SJSA1 (cell line): ENCODE measurements around the gene TRMT13. TPM values are rescaled to one million over a fixed set of nuclear protein-coding genes. Genes with fewer than 3 reads are reported as not detected.

Source experiments
- DNase-seq, 2 experiments: peaks; one replicate each; pipeline ENCODE4 v3.0.0-alpha.2; 2015 to 2020; ENCODE audit warnings: low spot score in 2 of 2, low read depth in 1 of 2
- H3K27ac ChIP-seq: fragments of 250-450 bp; sonication (Bioruptor Pico); 2 replicates; pipeline ENCODE4 v1.5.1; 2020; ENCODE audit warnings: mild to moderate bottlenecking, moderate library complexity
- H3K27me3 ChIP-seq: fragments of 250-450 bp; sonication (Bioruptor Pico); replicated peaks from 2 replicates; pipeline ENCODE4 v1.5.1; 2020; ENCODE audit warnings: mild to moderate bottlenecking, moderate library complexity
- H3K36me3 ChIP-seq: fragments of 250-450 bp; sonication (Bioruptor Pico); 2 replicates; pipeline ENCODE4 v1.5.1; 2020; ENCODE audit warnings: mild to moderate bottlenecking
- H3K4me1 ChIP-seq: fragments of 250-450 bp; sonication (Bioruptor Pico); replicated peaks from 2 replicates; pipeline ENCODE4 v1.6.1; 2021; ENCODE audit warnings: mild to moderate bottlenecking
- H3K4me3 ChIP-seq: fragments of 250-450 bp; sonication (Bioruptor Pico); 2 replicates; pipeline ENCODE4 v1.5.1; 2020; ENCODE audit warnings: mild to moderate bottlenecking
- H3K9me3 ChIP-seq: fragments of 250-450 bp; sonication (Bioruptor Pico); replicated peaks from 2 replicates; pipeline ENCODE4 v1.5.1; 2020; ENCODE audit warnings: mild to moderate bottlenecking
- total RNA-seq: library from RNA; depleted of rRNA; stranded (reverse); fragments of >200 nt; shearing (Covaris generic); gene quantifications from 2 replicates; pipeline ENCODE4 v1.2.3, GENCODE V29; 2014

Gene TRMT13
- total RNA-seq, 1 experiment from 2014 or later = 20.8 TPM

GRCh38 chr1:100134872-100135271 is 1.9 kb downstream of the TRMT13 start:
- DNase-seq = no peak
- H3K4me3 ChIP-seq = no peak overlapping the region
- no peaks in the 10 kb centered on the region for H3K9me3 ChIP-seq

GRCh38 chr1:100137602-100138001 is 4.6 kb downstream of the TRMT13 start:
- Histone ChIP-seq H3K4me1 (0 out of 2 replicates have a peak, but pooled peaks cover 6% of the 10 kb centered on the region), H3K36me3 (peaks cover 53% of the 10 kb centered on the region), H3K9me3 (no peaks in the 10 kb centered on the region), H3K27ac (no peak overlapping the region), H3K4me3 (no peak overlapping the region), H3K27me3 (no peaks in the 10 kb centered on the region)
- no peak for DNase-seq

More at GRCh38 chr1:100134872-100135271, 1.9 kb downstream of the TRMT13 start:
- Histone ChIP-seq H3K27ac (no peak overlapping the region), H3K4me1 (peaks cover 23% of the 10 kb centered on the region), H3K36me3 (peaks cover 27% of the 10 kb centered on the region), H3K27me3 (no peaks in the 10 kb centered on the region)

GRCh38 chr1:100141192-100141591 is 8.2 kb downstream of the TRMT13 start:
- Histone ChIP-seq H3K9me3 (no peaks in the 10 kb centered on the region), H3K27me3 (no peaks in the 10 kb centered on the region), H3K27ac (no peak overlapping the region), H3K4me1 (no peaks in the 10 kb centered on the region), H3K36me3 (peaks cover 86% of the 10 kb centered on the region), H3K4me3 (no peak overlapping the region)
- no peak for DNase-seq

GRCh38 chr1:100142343-100142742 is 9.4 kb downstream of the TRMT13 start:
- peaks cover 87% of the 10 kb centered on the region for H3K36me3 ChIP-seq

GRCh38 chr1:100145116-100145515 is 12.2 kb downstream of the TRMT13 start:
- no peak overlapping the region for H3K27ac ChIP-seq
- no peaks in the 10 kb centered on the region for H3K9me3 ChIP-seq
- H3K27me3 ChIP-seq = no peaks in the 10 kb centered on the region
- no peaks in the 10 kb centered on the region for H3K4me1 ChIP-seq
- no peak for DNase-seq
- H3K36me3 ChIP-seq = peaks cover 73% of the 10 kb centered on the region
- no peak overlapping the region for H3K4me3 ChIP-seq

More at GRCh38 chr1:100142343-100142742, 9.4 kb downstream of the TRMT13 start:
- Histone ChIP-seq H3K4me1 (no peaks in the 10 kb centered on the region), H3K4me3 (no peak overlapping the region), H3K9me3 (no peaks in the 10 kb centered on the region), H3K27me3 (no peaks in the 10 kb centered on the region), H3K27ac (no peak overlapping the region)
- no peak for DNase-seq

- DNase-seq = no peak
- Histone ChIP-seq H3K36me3 (peaks cover 58% of the 10 kb centered on the region), H3K27ac (no peak overlapping the region), H3K27me3 (no peaks in the 10 kb centered on the region), H3K4me1 (no peaks in the 10 kb centered on the region), H3K9me3 (no peaks in the 10 kb centered on the region), H3K4me3 (no peak overlapping the region)
These were observed 14.0 kb downstream of the TRMT13 start for GRCh38 chr1:100146958-100147357.

- H3K27ac ChIP-seq = no peak overlapping the region
- no peaks in the 10 kb centered on the region for H3K9me3 ChIP-seq
- peaks cover 50% of the 10 kb centered on the region for H3K36me3 ChIP-seq
- no peak for DNase-seq
- H3K27me3 ChIP-seq = no peaks in the 10 kb centered on the region
- H3K4me3 ChIP-seq = no peak overlapping the region
- no peaks in the 10 kb centered on the region for H3K4me1 ChIP-seq
These were observed 14.9 kb downstream of the TRMT13 start for GRCh38 chr1:100147875-100148274.

GRCh38 chr1:100151679-100152078 is 18.7 kb downstream of the TRMT13 start:
- Histone ChIP-seq H3K27ac (no peak overlapping the region), H3K9me3 (no peaks in the 10 kb centered on the region), H3K36me3 (peaks cover 19% of the 10 kb centered on the region), H3K27me3 (no peaks in the 10 kb centered on the region), H3K4me3 (no peak overlapping the region), H3K4me1 (no peaks in the 10 kb centered on the region)
- no peak for DNase-seq

- no peak overlapping the region for H3K27ac ChIP-seq
- H3K4me1 ChIP-seq = no peaks in the 10 kb centered on the region
- H3K36me3 ChIP-seq = peaks cover 16% of the 10 kb centered on the region
- H3K4me3 ChIP-seq = no peak overlapping the region
- H3K9me3 ChIP-seq = no peaks in the 10 kb centered on the region
- no peaks in the 10 kb centered on the region for H3K27me3 ChIP-seq
- no peak for DNase-seq
These were observed 19.3 kb downstream of the TRMT13 start for GRCh38 chr1:100152271-100152670.

GRCh38 chr1:100162881-100163280 is 29.9 kb downstream of the TRMT13 start:
- H3K9me3 ChIP-seq = no peaks in the 10 kb centered on the region
- no peak overlapping the region for H3K27ac ChIP-seq
- H3K27me3 ChIP-seq = no peaks in the 10 kb centered on the region
- H3K36me3 ChIP-seq = no peaks in the 10 kb centered on the region
- no peak for DNase-seq
- no peak overlapping the region for H3K4me3 ChIP-seq
- H3K4me1 ChIP-seq = no peaks in the 10 kb centered on the region

- Histone ChIP-seq H3K4me1 (no peaks in the 10 kb centered on the region), H3K9me3 (no peaks in the 10 kb centered on the region), H3K36me3 (no peaks in the 10 kb centered on the region), H3K27ac (no peak overlapping the region), H3K4me3 (no peak overlapping the region), H3K27me3 (no peaks in the 10 kb centered on the region)
- no peak for DNase-seq
These were observed 31.3 kb downstream of the TRMT13 start for GRCh38 chr1:100164216-100164615.

GRCh38 chr1:100164702-100165101 is 31.7 kb downstream of the TRMT13 start:
- H3K27ac ChIP-seq = no peak overlapping the region
- H3K9me3 ChIP-seq = no peaks in the 10 kb centered on the region
- no peaks in the 10 kb centered on the region for H3K36me3 ChIP-seq
- H3K27me3 ChIP-seq = no peaks in the 10 kb centered on the region
- DNase-seq = no peak
- H3K4me3 ChIP-seq = no peak overlapping the region
- H3K4me1 ChIP-seq = no peaks in the 10 kb centered on the region

GRCh38 chr1:100168051-100168450 is 35.1 kb downstream of the TRMT13 start:
- H3K36me3 ChIP-seq = no peaks in the 10 kb centered on the region
- H3K4me3 ChIP-seq = no peak overlapping the region
- no peak for DNase-seq
- H3K27ac ChIP-seq = no peak overlapping the region
- H3K9me3 ChIP-seq = no peaks in the 10 kb centered on the region
- H3K4me1 ChIP-seq = no peaks in the 10 kb centered on the region
- no peaks in the 10 kb centered on the region for H3K27me3 ChIP-seq

GRCh38 chr1:100177295-100178041 is 44.5 kb downstream of the TRMT13 start:
- Histone ChIP-seq H3K9me3 (no peaks in the 10 kb centered on the region), H3K27ac (no peak overlapping the region), H3K4me3 (no peak overlapping the region), H3K4me1 (no peaks in the 10 kb centered on the region), H3K27me3 (no peaks in the 10 kb centered on the region), H3K36me3 (no peaks in the 10 kb centered on the region)
- DNase-seq = no peak

- H3K4me1 ChIP-seq = no peaks in the 10 kb centered on the region
- H3K27ac ChIP-seq = no peak within 1 kb of the TSS
- H3K36me3 ChIP-seq = no peaks in the 10 kb centered on the region
- DNase-seq = no peak
- H3K9me3 ChIP-seq = no peaks in the 10 kb centered on the region
- H3K27me3 ChIP-seq = no peaks in the 10 kb centered on the region
- no peak within 1 kb of the TSS for H3K4me3 ChIP-seq
These were observed 45.1 kb downstream of the TRMT13 start, which contains the start of gene LRRC39 for GRCh38 chr1:100178091-100178490. LRRC39 (minus strand) TSS chr1:100178256; CDS start chr1:100168516, 9,740 bp downstream.
